IMR-90 (cell line): ENCODE results near the gene CPAMD8.

Source experiments
- BHLHE40 ChIP-seq: fragments of 150-350 bp; IDR thresholded peaks from 2 replicates; pipeline ENCODE4 v1.6.1; 2016; ENCODE audit warnings: mild to moderate bottlenecking, low read depth, low read length
- CHD1 ChIP-seq: IDR thresholded peaks from 2 replicates; pipeline ENCODE4 v1.6.1; 2012; ENCODE audit warnings: low read depth, low read length, improper control_type of control experiment
- CTCF ChIP-seq: conservative IDR thresholded peaks from 2 replicates; pipeline ENCODE4 v1.5.1; 2012; ENCODE audit warnings: mild to moderate bottlenecking, low read depth, low read length, improper control_type of control experiment
- ELK1 ChIP-seq: fragments of 150-350 bp; IDR thresholded peaks from 2 replicates; pipeline ENCODE4 v1.6.1; 2016; ENCODE audit warnings: low read depth, mild to moderate bottlenecking, low read length, moderate library complexity, borderline replicate concordance
- FOS ChIP-seq: fragments of 150-350 bp; IDR thresholded peaks from 2 replicates; pipeline ENCODE4 v1.6.1; 2016; ENCODE audit warnings: low read depth, low read length
- MAZ ChIP-seq: IDR thresholded peaks from 2 replicates; pipeline ENCODE4 v1.6.1; 2012; ENCODE audit warnings: low read depth, mild to moderate bottlenecking, low read length, improper control_type of control experiment, moderate library complexity, borderline replicate concordance
- MXI1 ChIP-seq: IDR thresholded peaks from 2 replicates; pipeline ENCODE4 v1.6.1; 2012; ENCODE audit warnings: low read depth, mild to moderate bottlenecking, low read length, moderate library complexity, borderline replicate concordance
- POLR2A ChIP-seq: IDR thresholded peaks from 2 replicates; pipeline ENCODE4 v1.6.1; 2012; ENCODE audit warnings: mild to moderate bottlenecking, low read depth, low read length
- RAD21 ChIP-seq: IDR thresholded peaks from 2 replicates; pipeline ENCODE4 v1.6.1; 2012; ENCODE audit warnings: low read length, improper control_type of control experiment
- RCOR1 ChIP-seq: IDR thresholded peaks from 2 replicates; pipeline ENCODE4 v1.6.1; 2012; ENCODE audit warnings: mild to moderate bottlenecking, low read length, improper control_type of control experiment; ENCODE audit not compliant: insufficient replicate concordance
- RFX5 ChIP-seq: IDR thresholded peaks from 2 replicates; pipeline ENCODE4 v1.8.0; 2012; ENCODE audit warnings: low read depth, mild to moderate bottlenecking, low read length, moderate library complexity
- USF2 ChIP-seq: fragments of 150-350 bp; IDR thresholded peaks from 2 replicates; pipeline ENCODE4 v1.6.1; 2017; ENCODE audit warnings: mild to moderate bottlenecking, antibody characterized with exemption, low read length, low read depth

DNA sequence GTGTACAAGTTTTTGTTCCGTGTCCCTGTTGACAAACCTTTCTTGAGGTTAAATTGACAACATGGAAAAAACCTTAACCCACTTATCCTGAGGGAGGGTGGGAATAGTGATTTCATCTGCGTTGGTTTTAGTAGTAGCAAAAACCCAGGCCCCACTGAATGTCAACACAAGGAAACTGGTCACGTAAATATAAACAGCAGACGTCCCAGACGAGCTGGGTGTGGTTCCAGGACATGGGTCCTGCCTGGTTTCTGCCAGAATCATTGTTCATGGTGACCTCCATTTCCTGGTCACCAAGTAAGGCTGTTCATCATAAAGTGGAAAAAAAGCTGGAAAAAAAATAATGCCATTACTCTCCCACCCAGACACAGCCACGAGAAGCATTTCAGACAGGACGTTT lies 154.7 kb downstream of the CPAMD8 start:
- TF ChIP-seq POLR2A (no peak), MAZ (no peak), CTCF (no peak), RAD21 (no peak), FOS (no peak), MXI1 (no peak), ELK1 (no peak), RFX5 (no peak), RCOR1 (no peak), CHD1 (no peak), BHLHE40 (no peak), USF2 (no peak)
